Neuronal stem cell (in vitro differentiated cells): ENCODE measurements around the gene POLE.
"Not testable (repeated sequence)": the region's sequence is repeated elsewhere in the genome, so short reads cannot be mapped to it uniquely, and the experiment has no call there.

ENCODE experiments used
- DNase-seq: peaks from one replicate; pipeline ENCODE4 v3.0.0-alpha.2; 2013; ENCODE audit warnings: low spot score
- H2AFZ ChIP-seq: one replicate; pipeline ENCODE4 v1.6.1; 2013; ENCODE audit warnings: mild to moderate bottlenecking, low read length, inconsistent platforms
- H2AK5ac ChIP-seq: 2 replicates; pipeline ENCODE4 v1.6.1; 2013; ENCODE audit warnings: low read depth, mild to moderate bottlenecking, inconsistent platforms, low read length, moderate library complexity, mixed read lengths
- H2BK120ac ChIP-seq: 2 replicates; pipeline ENCODE4 v1.6.1; 2013; ENCODE audit warnings: low read depth, mild to moderate bottlenecking, inconsistent platforms, low read length, moderate library complexity, mixed read lengths
- H2BK12ac ChIP-seq: one replicate; pipeline ENCODE4 v1.6.1; 2013; ENCODE audit warnings: low read length, inconsistent platforms
- H2BK15ac ChIP-seq: 2 replicates; pipeline ENCODE4 v1.6.1; 2013; ENCODE audit warnings: mild to moderate bottlenecking, low read length, inconsistent platforms, mixed read lengths
- H2BK5ac ChIP-seq: one replicate; pipeline ENCODE4 v1.6.1; 2013; ENCODE audit warnings: inconsistent platforms, mild to moderate bottlenecking, low read length, moderate library complexity
- H3K14ac ChIP-seq: one replicate; pipeline ENCODE4 v1.6.1; 2013; ENCODE audit warnings: low read length, inconsistent platforms
- H3K18ac ChIP-seq: 2 replicates; pipeline ENCODE4 v1.6.1; 2013; ENCODE audit warnings: low read length, inconsistent platforms
- H3K23ac ChIP-seq: 2 replicates; pipeline ENCODE4 v1.6.1; 2013; ENCODE audit warnings: low read depth, mild to moderate bottlenecking, mixed read lengths, low read length, inconsistent platforms; ENCODE audit not compliant: poor library complexity
- H3K27ac ChIP-seq: replicated peaks from 3 replicates; pipeline ENCODE4 v1.5.1; 2013; ENCODE audit warnings: low read length, inconsistent platforms
- H3K27me3 ChIP-seq, 3 experiments: 2 replicates each; pipeline ENCODE4 v1.6.1; 2013; ENCODE audit warnings: low read length in 3 of 3, mild to moderate bottlenecking in 2 of 3, inconsistent platforms in 1 of 3, low read depth in 1 of 3, mixed read lengths in 1 of 3, moderate library complexity in 1 of 3; ENCODE audit not compliant: control insufficient read depth in 3 of 3, insufficient read depth in 3 of 3
- H3K36me3 ChIP-seq, 2 donors: replicated peaks in 1 of 2; 2 replicates each; pipeline ENCODE4 v1.6.1; 2013; ENCODE audit warnings: low read length in 2 of 2; ENCODE audit not compliant: control insufficient read depth in 2 of 2, insufficient read depth in 2 of 2
- H3K4ac ChIP-seq: 2 replicates; pipeline ENCODE4 v1.6.1; 2013; ENCODE audit warnings: inconsistent platforms, mild to moderate bottlenecking, low read length, moderate library complexity
- H3K4me1 ChIP-seq, 2 donors: 1 replicate in 1 of 2; 2 replicates in 1 of 2; pipeline ENCODE4 v1.6.1; 2013; ENCODE audit warnings: low read length in 2 of 2, low read depth in 1 of 2; ENCODE audit not compliant: control insufficient read depth in 2 of 2, insufficient read depth in 1 of 2
- H3K4me2 ChIP-seq: one replicate; pipeline ENCODE4 v1.6.1; 2013; ENCODE audit warnings: mild to moderate bottlenecking, low read length, inconsistent platforms; ENCODE audit not compliant: insufficient read depth, poor library complexity, severe bottlenecking
- H3K4me3 ChIP-seq, 2 donors: 2 replicates each; pipeline ENCODE4 v1.5.1; 2013; ENCODE audit warnings: low read length in 2 of 2, mild to moderate bottlenecking in 2 of 2, inconsistent platforms in 1 of 2, moderate library complexity in 1 of 2
- H3K79me1 ChIP-seq: one replicate; pipeline ENCODE4 v1.6.1; 2013; ENCODE audit warnings: low read depth, mild to moderate bottlenecking, inconsistent platforms, low read length, moderate library complexity
- H3K9ac ChIP-seq: one replicate; pipeline ENCODE4 v1.6.1; 2013; ENCODE audit warnings: mild to moderate bottlenecking, low read depth, low read length, inconsistent platforms; ENCODE audit not compliant: poor library complexity
- H3K9me3 ChIP-seq, 2 donors: replicated peaks in 1 of 2; 2 replicates each; pipeline versions ENCODE3 to v1.6.1; 2013; ENCODE audit warnings: low read length in 2 of 2, mild to moderate bottlenecking in 2 of 2, inconsistent platforms in 1 of 2, low read depth in 1 of 2, mixed read lengths in 1 of 2, moderate library complexity in 1 of 2; ENCODE audit not compliant: control insufficient read depth in 2 of 2, insufficient read depth in 1 of 2
- H4K8ac ChIP-seq: one replicate; pipeline ENCODE4 v1.6.1; 2013; ENCODE audit warnings: low read depth, mild to moderate bottlenecking, inconsistent platforms, low read length, moderate library complexity
- H4K91ac ChIP-seq: one replicate; pipeline ENCODE4 v1.6.1; 2013; ENCODE audit warnings: low read length, low read depth, mild to moderate bottlenecking, inconsistent platforms; ENCODE audit not compliant: poor library complexity
- WGBS, 2 donors: extraction: QIAGEN DNeasy Blood & Tissue Kit; methylation state at CpG; one replicate each; pipeline ENCODE4 v1.1.7; 2013; ENCODE audit warnings: missing lambda C conversion rate in 2 of 2, mixed read lengths in 1 of 2; ENCODE audit not compliant: insufficient read length in 2 of 2, insufficient replicate concordance in 1 of 2; ENCODE audit errors: extremely low coverage in 2 of 2; 5-methylcytosine and 5-hydroxymethylcytosine counted together

Gene POLE

DNA sequence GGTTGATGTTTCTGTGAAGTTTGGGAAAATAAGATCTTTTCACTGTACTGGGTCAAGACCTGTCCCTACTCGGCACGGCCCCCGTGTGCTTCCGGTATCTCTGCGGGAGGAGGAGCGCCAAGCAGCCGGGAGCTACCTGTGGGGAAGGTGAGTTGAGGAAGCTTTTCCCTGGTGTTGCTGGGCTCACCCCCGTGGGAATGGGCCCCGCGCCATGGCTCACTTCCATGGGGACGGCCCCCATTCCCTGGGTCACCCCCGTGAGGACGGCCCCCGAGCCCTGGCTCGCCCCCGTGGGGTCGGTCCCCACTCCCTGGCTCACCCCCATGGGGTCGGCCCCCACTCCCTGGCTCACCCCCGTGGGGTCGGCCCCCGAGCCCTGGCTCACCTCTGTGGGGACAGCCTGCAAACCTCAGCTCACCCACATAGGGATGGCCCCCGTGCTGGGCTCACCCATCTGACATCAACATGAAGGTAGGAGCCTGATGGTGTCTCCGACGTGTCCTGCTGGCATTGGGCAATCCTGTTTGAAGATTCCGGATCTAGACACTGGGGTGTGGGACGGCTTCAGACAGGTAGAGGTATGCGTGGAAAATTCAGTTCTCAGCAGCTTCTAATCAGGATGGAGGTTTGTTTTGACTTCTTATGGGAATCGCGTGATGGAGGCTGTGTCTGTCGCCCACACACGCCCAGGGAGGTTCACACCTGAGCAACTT, 85.8 kb downstream of the POLE start:
- H2BK5ac ChIP-seq, result peak overlapping the region; percentile 39
- peak overlapping the region; percentile 85 for H4K91ac ChIP-seq
- peak overlapping the region; percentile 91 for H2BK120ac ChIP-seq
- H3K36me3 ChIP-seq, result no peaks in the 10 kb centered on the region
- no peak overlapping the region for H3K4me3 ChIP-seq
- no peak overlapping the region for H3K14ac ChIP-seq
- H3K79me1 ChIP-seq, result no peaks in the 10 kb centered on the region
- H2BK15ac ChIP-seq, result peak overlapping the region; percentile 98
- H2BK12ac ChIP-seq, result peak overlapping the region; percentile 97
- no peak overlapping the region for H3K4ac ChIP-seq
- peaks cover 0 to 34% (median 8%) of the 10 kb centered on the region in 3 experiments for H3K27me3 ChIP-seq
- peak overlapping the region; percentile 89 for H2AFZ ChIP-seq
- H4K8ac ChIP-seq, result no peak overlapping the region
- no peak overlapping the region for H3K23ac ChIP-seq
- H3K9me3 ChIP-seq, result no peaks in the 10 kb centered on the region
- no CpG with 5 or more reads among the region's 31 CpGs for WGBS, 2 donors
- peak overlapping the region; percentile 97 for H2AK5ac ChIP-seq
- no peak overlapping the region for H3K4me2 ChIP-seq
- H3K9ac ChIP-seq, result no peak overlapping the region
- DNase-seq, result no peak
- no peak overlapping the region for H3K27ac ChIP-seq
- peak overlapping the region; percentile 55 for H3K18ac ChIP-seq
- peaks cover 17 to 33% of the 10 kb centered on the region in 2 donors for H3K4me1 ChIP-seq

DNA sequence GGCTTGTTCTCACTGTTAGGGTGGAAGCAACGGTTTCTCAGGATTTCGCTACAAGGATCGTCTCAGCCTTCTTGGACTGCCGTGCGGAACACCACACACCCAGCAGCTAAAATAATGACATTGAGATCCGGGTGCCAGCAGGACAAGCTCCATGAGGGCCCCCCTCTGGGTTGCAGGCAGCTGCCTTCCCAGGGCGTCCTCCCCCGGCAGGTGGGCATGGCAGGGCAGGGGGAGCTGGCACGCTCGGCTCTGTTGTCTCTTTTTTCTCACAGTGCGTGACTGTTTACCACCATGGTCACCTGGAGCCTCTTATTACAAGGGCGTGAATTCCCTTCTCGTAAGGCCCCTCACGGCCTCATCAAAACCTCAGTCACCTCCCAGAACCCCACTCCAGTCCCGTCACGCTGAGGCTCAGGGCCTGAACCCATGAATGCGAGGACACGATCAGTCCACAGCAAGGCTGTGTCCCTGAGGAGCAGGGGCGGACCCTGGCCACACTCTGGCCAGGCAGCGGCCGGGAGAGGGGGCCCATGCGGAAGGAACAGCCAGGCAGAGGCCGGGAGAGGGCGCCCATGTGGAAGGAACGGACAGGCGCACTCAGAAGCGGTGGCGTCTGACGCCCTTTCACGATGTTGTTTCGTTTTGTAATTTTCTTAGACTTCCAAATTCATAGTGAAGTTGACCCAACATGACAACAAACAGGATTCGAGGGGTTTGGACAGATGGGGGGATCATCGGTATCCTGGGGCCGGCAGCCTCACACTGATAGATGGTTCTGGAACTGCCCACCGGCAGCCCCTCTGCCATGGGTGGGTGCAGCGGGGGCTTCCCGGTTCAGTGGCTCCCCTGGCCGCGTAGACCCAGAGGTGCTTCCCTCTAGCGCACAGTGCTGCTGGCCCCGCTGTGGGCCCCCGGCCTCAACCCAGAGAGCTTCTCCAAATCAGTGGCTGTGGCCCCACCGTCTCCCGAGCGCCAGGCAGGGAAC, 86.8 kb downstream of the POLE start:
- no peak for DNase-seq
- peak overlapping the region; percentile 39 for H2BK5ac ChIP-seq

DNA sequence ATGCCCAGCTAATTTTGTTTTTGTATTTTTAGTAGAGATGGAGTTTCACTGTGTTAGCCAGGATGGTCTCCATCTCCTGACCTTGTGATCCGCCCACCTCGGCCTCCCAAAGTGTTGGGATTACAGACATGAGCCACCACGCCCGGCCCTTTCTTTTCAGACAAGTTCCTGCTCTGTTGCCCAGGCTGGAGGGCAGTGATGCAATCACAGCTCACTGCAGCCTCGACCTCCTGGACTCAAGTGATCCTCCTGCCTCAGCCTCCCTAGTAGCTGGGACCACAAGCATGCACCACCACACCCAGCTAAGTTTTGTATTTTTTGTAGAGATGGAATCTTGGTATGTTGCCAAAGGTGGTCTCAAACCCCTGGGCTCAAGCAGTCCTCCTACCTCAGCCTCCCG, 87.6 kb downstream of the POLE start:
- not testable (repeated sequence) for H2BK5ac ChIP-seq, H3K36me3 ChIP-seq, H3K9ac ChIP-seq, H3K79me1 ChIP-seq, H4K8ac ChIP-seq, H2AK5ac ChIP-seq, H3K23ac ChIP-seq, H2BK15ac ChIP-seq, H3K18ac ChIP-seq, H3K4me2 ChIP-seq, H4K91ac ChIP-seq, H2BK12ac ChIP-seq, H3K14ac ChIP-seq, H2AFZ ChIP-seq, DNase-seq, H2BK120ac ChIP-seq, H3K9me3 ChIP-seq, H3K4me3 ChIP-seq, H3K27ac ChIP-seq, H3K4ac ChIP-seq
- Histone ChIP-seq H3K4me1 (peaks cover 17 to 33% of the 10 kb centered on the region in 2 donors), H3K27me3 (peaks cover 0 to 36% (median 0%) of the 10 kb centered on the region in 3 experiments)
- no CpG with 5 or more reads among the region's 6 CpGs for WGBS, 2 donors

More for the DNA sequence above, 86.8 kb downstream of the POLE start:
- peak overlapping the region; percentile 82 for H2BK120ac ChIP-seq
- peak overlapping the region; percentile 85 for H3K23ac ChIP-seq
- H2BK12ac ChIP-seq, result peak overlapping the region; percentile 82
- H2BK15ac ChIP-seq, result peak overlapping the region; percentile 98
- H3K18ac ChIP-seq, result peak overlapping the region; percentile 78
- peak overlapping the region; percentile 64 for H4K91ac ChIP-seq
- H3K4me1 ChIP-seq, result peaks cover 17 to 33% of the 10 kb centered on the region in 2 donors
- peak overlapping the region; percentile 89 for H2AFZ ChIP-seq
- H3K9me3 ChIP-seq, result no peaks in the 10 kb centered on the region
- H3K4me2 ChIP-seq, result no peak overlapping the region
- WGBS, 2 donors, result no CpG with 5 or more reads among the region's 45 CpGs
- no peaks in the 10 kb centered on the region for H3K79me1 ChIP-seq
- H3K4ac ChIP-seq, result peak overlapping the region; percentile 6
- H3K9ac ChIP-seq, result no peak overlapping the region
- H4K8ac ChIP-seq, result no peak overlapping the region
- H3K27ac ChIP-seq, result no peak overlapping the region
- H3K4me3 ChIP-seq, result peak overlapping the region in 1 of 2 donors; percentile 13
- peaks cover 0 to 38% (median 2%) of the 10 kb centered on the region in 3 experiments for H3K27me3 ChIP-seq
- H3K14ac ChIP-seq, result peak overlapping the region; percentile 47
- H2AK5ac ChIP-seq, result peak overlapping the region; percentile 97
- H3K36me3 ChIP-seq, result no peaks in the 10 kb centered on the region
